OCI-LY7 (cell line): Measurements from ENCODE around the gene FGD4. TPM values are rescaled to one million over a fixed set of nuclear protein-coding genes. Genes with fewer than 3 reads are reported as not detected.

Experiments used
- BruUV-seq: library from RNA; stranded (reverse); fragments of 400-500 nt; replicated peaks from 2 replicates; lab custom pipeline; 2021; lab: Mats Ljungman, UMichigan
- CTCF ChIA-PET: fragments of 300-600 bp; sonication (Branson Sonifier 250); formaldehyde crosslinking; loops from one replicate; lab custom pipeline; 2022; ENCODE audit warnings: antibody characterized with exemption; ENCODE audit not compliant: unreplicated experiment; lab: Charles Lee
- POLR2A ChIA-PET: fragments of 300-600 bp; sonication (Branson Sonifier 250); formaldehyde crosslinking; loops from one replicate; lab custom pipeline; 2022; ENCODE audit warnings: antibody characterized with exemption; lab: Charles Lee
- DNase-seq: peaks from one replicate; pipeline ENCODE4 v3.0.0-alpha.2; 2015; ENCODE audit warnings: low spot score
- H2AFZ ChIP-seq: fragments of 200-600 bp; sonication (generic), shearing (Covaris generic); 2 replicates; pipeline ENCODE4 v1.6.1; 2014; ENCODE audit warnings: mild to moderate bottlenecking, antibody characterized with exemption, low read length, moderate library complexity
- H3K27ac ChIP-seq: fragments of 200-600 bp; sonication (generic); 2 replicates; pipeline ENCODE4 v1.5.1; 2014; ENCODE audit warnings: mixed run types, low read depth, mild to moderate bottlenecking, moderate library complexity, low read length, inconsistent platforms; ENCODE audit not compliant: poor library complexity, severe bottlenecking
- H3K36me3 ChIP-seq: fragments of 200-600 bp; sonication (generic); 2 replicates; pipeline ENCODE4 v1.6.1; 2014; ENCODE audit warnings: mild to moderate bottlenecking, antibody characterized with exemption, low read length, moderate library complexity, mixed read lengths; ENCODE audit not compliant: insufficient read depth
- H3K4me1 ChIP-seq: fragments of 200-600 bp; sonication (generic); 2 replicates; pipeline ENCODE4 v1.5.1; 2014; ENCODE audit warnings: mild to moderate bottlenecking, low read length; ENCODE audit not compliant: insufficient read depth, poor library complexity, severe bottlenecking
- H3K4me2 ChIP-seq: fragments of 200-600 bp; sonication (generic); 2 replicates; pipeline ENCODE4 v1.6.1; 2014; ENCODE audit warnings: mild to moderate bottlenecking, low read length
- H3K4me3 ChIP-seq: fragments of 200-600 bp; sonication (generic); 2 replicates; pipeline ENCODE4 v1.5.1; 2014; ENCODE audit warnings: mild to moderate bottlenecking, low read depth, low read length; ENCODE audit not compliant: poor library complexity, severe bottlenecking
- H3K79me2 ChIP-seq: fragments of 200-600 bp; sonication (generic); 2 replicates; pipeline ENCODE4 v1.6.1; 2016; ENCODE audit warnings: low read depth, mild to moderate bottlenecking, low read length, moderate library complexity, mixed read lengths; ENCODE audit not compliant: insufficient read depth
- H3K9me2 ChIP-seq: fragments of 200-600 bp; sonication (generic); 2 replicates; pipeline ENCODE4 v1.6.1; 2016; ENCODE audit warnings: mild to moderate bottlenecking, low read length, mixed read lengths; ENCODE audit not compliant: insufficient read depth
- H3K9me3 ChIP-seq: fragments of 200-600 bp; sonication (generic); 2 replicates; pipeline ENCODE4 v1.6.1; 2014; ENCODE audit warnings: mild to moderate bottlenecking, mixed run types, low read length, mixed read lengths
- H4K20me1 ChIP-seq: fragments of 200-600 bp; sonication (generic); 2 replicates; pipeline ENCODE4 v1.6.1; 2014; ENCODE audit warnings: mild to moderate bottlenecking, antibody characterized with exemption, low read length, moderate library complexity, mixed read lengths; ENCODE audit not compliant: insufficient read depth
- CTCF ChIP-seq: fragments of 200-600 bp; sonication (generic); conservative IDR thresholded peaks from 2 replicates; pipeline ENCODE4 v1.5.1; 2014; ENCODE audit warnings: mild to moderate bottlenecking, antibody characterized with exemption, low read length, moderate library complexity, mixed read lengths
- EZH2phosphoT487 ChIP-seq: fragments of 200-600 bp; sonication (generic); IDR thresholded peaks from 2 replicates; pipeline ENCODE4 v1.6.1; 2018; ENCODE audit warnings: low read depth, borderline replicate concordance, mild to moderate bottlenecking, mixed run types, antibody characterized with exemption, low read length, moderate library complexity, mixed read lengths
- intact Hi-C: fragments of 100-400 bp; cut with micrococcal nuclease; formaldehyde crosslinking; loops from one replicate; pipeline ENCODE4 v1.10.0; 2022; ENCODE audit not compliant: unreplicated experiment
- total RNA-seq, 2 experiments: library from RNA; depleted of rRNA in 1 of 2; stranded (reverse); fragments of >200 nt in 1 of 2; shearing (Covaris generic) in 1 of 2; gene quantifications; 2 replicates each; pipeline ENCODE4 v1.2.3, GENCODE V29; 2014 to 2022

FGD4 gene
- total RNA-seq, 2 experiments from 2014 or later, result 14.9 to 19.3 TPM

- Histone ChIP-seq H3K27ac (no peak overlapping the region), H3K4me2 (no peak overlapping the region), H3K36me3 (no peaks in the 10 kb centered on the region), H3K79me2 (no peaks in the 10 kb centered on the region), H3K4me3 (no peak overlapping the region), H4K20me1 (no peaks in the 10 kb centered on the region), H3K4me1 (peaks cover 8% of the 10 kb centered on the region), H3K9me3 (no peaks in the 10 kb centered on the region), H3K9me2 (no peaks in the 10 kb centered on the region), H2AFZ (no peak overlapping the region)
- BruUV-seq, result no TSS peak
- ChIA-PET CTCF (no interaction called here), POLR2A (interaction anchor here (0.6 kb wide), 1 partner anchor 191 kb away, joined by 3 read pairs; no protein-coding TSS in a partner anchor)
- no peak for TF ChIP-seq EZH2phosphoT487
- 0 out of 2 replicates have a peak, but pooled peaks have one; percentile 25 for TF ChIP-seq CTCF
- intact Hi-C loops, result no loop called here
- no peak for DNase-seq
Measured at GRCh38 chr12:32440120-32440865, 40.9 kb downstream of the FGD4 start.

GRCh38 chr12:32443491-32443890, 44.1 kb downstream of the FGD4 start:
- ChIA-PET CTCF (no interaction called here), POLR2A (interaction anchor here (0.6 to 0.7 kb wide), 3 partner anchors 19 to 242 kb away, joined by 3 to 5 read pairs (median 3); no protein-coding TSS in a partner anchor)
- Histone ChIP-seq H4K20me1 (no peaks in the 10 kb centered on the region), H3K36me3 (no peaks in the 10 kb centered on the region), H3K9me3 (no peaks in the 10 kb centered on the region), H3K4me2 (no peak overlapping the region), H3K27ac (no peak overlapping the region), H2AFZ (no peak overlapping the region), H3K9me2 (no peaks in the 10 kb centered on the region), H3K4me1 (peaks cover 16% of the 10 kb centered on the region), H3K4me3 (no peak overlapping the region), H3K79me2 (no peaks in the 10 kb centered on the region)
- TF ChIP-seq EZH2phosphoT487 (no peak), CTCF (no peak)
- no TSS peak for BruUV-seq
- DNase-seq, result no peak
- intact Hi-C loops, result no loop called here

GRCh38 chr12:32444895-32445294, 45.5 kb downstream of the FGD4 start:
- Histone ChIP-seq H3K4me3 (no peak overlapping the region), H3K36me3 (no peaks in the 10 kb centered on the region), H3K79me2 (no peaks in the 10 kb centered on the region), H3K9me3 (no peaks in the 10 kb centered on the region), H4K20me1 (no peaks in the 10 kb centered on the region), H2AFZ (no peak overlapping the region), H3K4me1 (peaks cover 16% of the 10 kb centered on the region), H3K9me2 (no peaks in the 10 kb centered on the region), H3K4me2 (no peak overlapping the region), H3K27ac (no peak overlapping the region)
- BruUV-seq, result no TSS peak
- ChIA-PET CTCF (no interaction called here), POLR2A (interaction anchor here (0.7 kb wide), 1 partner anchor 23 kb away, joined by 3 read pairs; no protein-coding TSS in a partner anchor)
- intact Hi-C loops, result loop anchor here (5.0 kb wide), 1 partner anchor 78 kb away; no protein-coding TSS in a partner anchor
- DNase-seq, result no peak
- no peak for TF ChIP-seq CTCF
- no peak for TF ChIP-seq EZH2phosphoT487
